Smooth muscle cell (in vitro differentiated cells): ENCODE results near the gene CALHM1. TPM values are rescaled to one million over a fixed set of nuclear protein-coding genes. Genes with fewer than 3 reads are reported as not detected.

Experiments used
- DNase-seq: peaks from one replicate; lab custom pipeline; 2025; ENCODE audit not compliant: unreplicated experiment; lab: John Stamatoyannopoulos, UW
- H2AFZ ChIP-seq: fragments of 200-600 bp; sonication (generic); 2 replicates; pipeline ENCODE4 v1.6.0; 2016; ENCODE audit warnings: antibody characterized with exemption, low read depth, mild to moderate bottlenecking
- H3F3A ChIP-seq: fragments of 200-600 bp; sonication (generic); 2 replicates; pipeline ENCODE4 v1.6.0; 2017; ENCODE audit warnings: antibody characterized with exemption, low read depth
- H3K27ac ChIP-seq: fragments of 200-600 bp; sonication (generic); 2 replicates; pipeline ENCODE4 v1.5.1; 2016; ENCODE audit warnings: low read depth, mild to moderate bottlenecking
- H3K27me3 ChIP-seq: fragments of 200-600 bp; sonication (generic); 2 replicates; pipeline ENCODE4 v1.6.1; 2016; ENCODE audit warnings: low read depth, mild to moderate bottlenecking
- H3K36me3 ChIP-seq: fragments of 200-600 bp; sonication (generic); 2 replicates; pipeline ENCODE4 v1.5.1; 2016; ENCODE audit warnings: low read depth
- H3K4me1 ChIP-seq: fragments of 200-600 bp; sonication (generic); 2 replicates; pipeline ENCODE4 v1.5.1; 2016; ENCODE audit warnings: low read depth
- H3K4me2 ChIP-seq: fragments of 200-600 bp; sonication (generic); 2 replicates; pipeline ENCODE4 v1.6.0; 2016; ENCODE audit warnings: mild to moderate bottlenecking
- H3K4me3 ChIP-seq: fragments of 200-600 bp; sonication (generic); 2 replicates; pipeline ENCODE4 v1.5.1; 2016; ENCODE audit warnings: mild to moderate bottlenecking
- H3K79me2 ChIP-seq: fragments of 200-600 bp; sonication (generic); 2 replicates; pipeline ENCODE4 v1.6.0; 2016; ENCODE audit warnings: low read depth, mild to moderate bottlenecking
- H3K9ac ChIP-seq: fragments of 200-600 bp; sonication (generic); 2 replicates; pipeline ENCODE4 v1.6.0; 2016; ENCODE audit warnings: low read depth
- H3K9me3 ChIP-seq: fragments of 200-600 bp; sonication (generic); replicated peaks from 2 replicates; pipeline ENCODE4 v1.5.1; 2016; ENCODE audit warnings: low read depth
- H4K20me1 ChIP-seq: fragments of 200-600 bp; sonication (generic); 2 replicates; pipeline ENCODE4 v1.6.0; 2016; ENCODE audit warnings: low read depth
- CTCF ChIP-seq: fragments of 200-600 bp; sonication (generic); IDR thresholded peaks from 2 replicates; pipeline ENCODE4 v1.5.1; 2017; ENCODE audit warnings: borderline replicate concordance, mild to moderate bottlenecking, antibody characterized with exemption; ENCODE audit not compliant: insufficient read depth, poor library complexity, severe bottlenecking
- WGBS: methylation state at CpG from one replicate; pipeline ENCODE4 v1.1.7; 2016; ENCODE audit warnings: low lambda C conversion rate; 5-methylcytosine and 5-hydroxymethylcytosine counted together
- polyA plus RNA-seq: library from polyadenylated mRNA; unstranded; fragments of >200 nt; fragmentation: Nextera tagmentation; extraction: Ambion mirVana; gene quantifications from 2 replicates; pipeline ENCODE4 v1.2.1, GENCODE V29; 2016
- total RNA-seq: library from RNA; depleted of rRNA; stranded (reverse); fragments of >200 nt; gene quantifications from 2 replicates; pipeline ENCODE4 v1.2.3, GENCODE V29; 2014

Gene CALHM1
- total and polyA plus RNA-seq, 2 experiments from 2014 or later: 0.05 TPM; not detected in 1

DNA sequence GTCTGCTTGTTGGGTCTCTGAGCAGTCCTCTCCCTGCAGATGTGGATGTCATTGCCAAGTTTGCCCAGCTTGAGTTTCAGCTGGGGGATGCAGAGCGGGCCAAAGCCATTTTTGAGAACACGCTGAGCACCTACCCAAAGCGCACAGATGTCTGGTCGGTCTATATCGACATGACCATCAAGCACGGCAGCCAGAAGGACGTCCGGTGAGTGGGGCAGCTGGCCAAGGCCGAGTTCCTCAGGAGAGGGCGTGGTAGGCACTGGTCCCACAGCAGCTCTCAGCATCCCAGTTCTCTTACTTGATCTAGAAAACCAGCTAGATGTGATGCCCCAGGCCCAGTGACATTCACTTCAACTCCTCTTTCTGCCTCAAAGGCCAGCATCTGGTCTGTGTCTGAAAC lies 14.2 kb downstream of the CALHM1 start:
- no peaks in the 10 kb centered on the region for H4K20me1 ChIP-seq
- no peaks in the 10 kb centered on the region for H3K4me1 ChIP-seq
- H3K79me2 ChIP-seq: no peaks in the 10 kb centered on the region

GRCh38 chr10:103443475-103444185 lies 15.1 kb downstream of the CALHM1 start:
- no peak for DNase-seq
- H3K4me2 ChIP-seq: no peak overlapping the region
- TF ChIP-seq CTCF: no peak

More for the DNA sequence above, 14.2 kb downstream of the CALHM1 start:
- TF ChIP-seq CTCF: no peak
- no peak overlapping the region for H3K4me3 ChIP-seq
- H3K27ac ChIP-seq: no peak overlapping the region
- H3K9ac ChIP-seq: no peak overlapping the region
- H3K27me3 ChIP-seq: no peaks in the 10 kb centered on the region
- no peak overlapping the region for H3K4me2 ChIP-seq
- H3K36me3 ChIP-seq: peaks cover 3% of the 10 kb centered on the region
- WGBS: 98% methylated on average over 10 of the region's 10 CpGs
- no peaks in the 10 kb centered on the region for H3K9me3 ChIP-seq
- no peak overlapping the region for H2AFZ ChIP-seq
- no peak for DNase-seq
- H3F3A ChIP-seq: peaks cover 6% of the 10 kb centered on the region

DNA sequence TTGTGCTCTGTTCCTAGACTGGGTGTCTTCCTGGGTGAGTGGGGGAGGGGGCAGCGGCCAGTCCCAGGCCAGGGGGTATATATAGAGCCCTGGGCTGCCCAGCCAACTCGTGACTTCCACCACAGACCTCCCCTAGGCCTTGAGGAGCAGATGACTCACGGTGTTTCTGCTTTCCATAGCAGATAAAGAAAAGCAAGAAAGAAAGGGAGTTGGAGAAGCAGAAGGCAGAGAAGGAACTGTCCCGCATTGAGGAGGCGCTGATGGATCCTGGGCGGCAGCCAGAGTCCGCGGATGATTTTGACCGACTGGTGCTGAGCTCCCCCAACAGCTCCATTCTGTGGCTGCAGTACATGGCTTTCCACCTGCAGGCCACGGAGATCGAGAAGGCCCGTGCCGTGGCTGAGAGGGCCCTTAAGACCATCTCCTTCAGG lies 16.7 kb downstream of the CALHM1 start:
- 62% methylated on average over 13 of the region's 13 CpGs for WGBS
- Histone ChIP-seq H3K27ac (peak overlapping the region; percentile 81), H3K9ac (no peak overlapping the region), H3K27me3 (no peaks in the 10 kb centered on the region), H2AFZ (no peak overlapping the region), H3K36me3 (peaks cover 3% of the 10 kb centered on the region), H3F3A (peaks cover 6% of the 10 kb centered on the region), H3K4me2 (peak overlapping the region; percentile 51), H4K20me1 (peaks cover 2% of the 10 kb centered on the region), H3K79me2 (no peaks in the 10 kb centered on the region), H3K4me1 (no peaks in the 10 kb centered on the region), H3K9me3 (no peaks in the 10 kb centered on the region), H3K4me3 (no peak overlapping the region)
- DNase-seq: peak; percentile 13
- TF ChIP-seq CTCF: no peak

More at GRCh38 chr10:103443475-103444185, 15.1 kb downstream of the CALHM1 start:
- H3K4me1 ChIP-seq: no peaks in the 10 kb centered on the region
- no peak overlapping the region for H3K27ac ChIP-seq
- no peak overlapping the region for H3K4me3 ChIP-seq
- H3K27me3 ChIP-seq: no peaks in the 10 kb centered on the region
- H3K36me3 ChIP-seq: peaks cover 3% of the 10 kb centered on the region
- H3K79me2 ChIP-seq: no peaks in the 10 kb centered on the region
- H3F3A ChIP-seq: peaks cover 6% of the 10 kb centered on the region
- H4K20me1 ChIP-seq: no peaks in the 10 kb centered on the region
- WGBS: 97% methylated on average over 23 of the region's 23 CpGs
- H3K9me3 ChIP-seq: no peaks in the 10 kb centered on the region
- no peak overlapping the region for H2AFZ ChIP-seq
- H3K9ac ChIP-seq: no peak overlapping the region

GRCh38 chr10:103441611-103442010 lies 17.1 kb downstream of the CALHM1 start:
- no peak for DNase-seq
- H3K4me2 ChIP-seq: no peak overlapping the region
- H3K27me3 ChIP-seq: no peaks in the 10 kb centered on the region
- peak overlapping the region; percentile 81 for H3K27ac ChIP-seq
- 86% methylated on average over 8 of the region's 8 CpGs for WGBS
- no peak overlapping the region for H3K4me3 ChIP-seq
- peaks cover 3% of the 10 kb centered on the region for H4K20me1 ChIP-seq
- no peak for TF ChIP-seq CTCF
- peaks cover 6% of the 10 kb centered on the region for H3F3A ChIP-seq
- H3K9ac ChIP-seq: no peak overlapping the region
- H2AFZ ChIP-seq: no peak overlapping the region
- peaks cover 3% of the 10 kb centered on the region for H3K36me3 ChIP-seq
- no peaks in the 10 kb centered on the region for H3K79me2 ChIP-seq
- H3K9me3 ChIP-seq: no peaks in the 10 kb centered on the region
- no peaks in the 10 kb centered on the region for H3K4me1 ChIP-seq
